GM23248 (cell line): Measurements from ENCODE around the gene PRICKLE1.

Experiments
- EZH2 ChIP-seq: fragments of 200-600 bp; sonication (generic); IDR thresholded peaks from 2 replicates; pipeline ENCODE4 v1.6.1; 2018; ENCODE audit warnings: antibody characterized with exemption, mild to moderate bottlenecking; ENCODE audit not compliant: insufficient read depth, poor library complexity, severe bottlenecking
- EZH2phosphoT487 ChIP-seq: fragments of 200-600 bp; sonication (generic); IDR thresholded peaks from 2 replicates; pipeline ENCODE4 v1.6.1; 2018; ENCODE audit warnings: antibody characterized with exemption, moderate library complexity, mild to moderate bottlenecking, low read depth; ENCODE audit not compliant: insufficient read depth

DNA sequence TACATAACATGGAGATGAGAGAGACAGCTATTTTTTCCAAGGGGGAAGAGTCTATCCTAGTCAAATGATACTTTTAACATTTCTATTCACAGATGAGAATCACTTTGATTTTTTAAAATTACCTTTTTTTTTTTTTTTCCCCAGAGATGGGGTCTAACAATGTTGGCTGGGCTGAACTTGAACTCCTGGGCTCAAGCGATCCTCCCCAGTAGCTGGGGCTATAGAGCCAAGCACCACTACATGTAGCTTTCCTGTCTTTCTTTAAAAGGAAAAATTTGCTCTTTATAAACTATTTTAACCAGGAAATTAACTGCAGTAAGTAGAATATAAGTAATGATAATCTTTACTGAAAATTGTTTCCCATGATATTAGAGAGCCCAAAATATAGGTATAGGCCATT, 3.3 kb downstream of the PRICKLE1 start:
- no peak for TF ChIP-seq EZH2
- no peak for TF ChIP-seq EZH2phosphoT487
